Activated CD8-positive, alpha-beta memory T cell treated with anti-CD3 and anti-CD28 coated beads for 1 hour (primary cell): ENCODE results near the gene LAMTOR2.

ENCODE experiments used
- DNase-seq, 2 donors: peaks; one replicate each; pipeline ENCODE4 v3.0.0-alpha.2; 2020; ENCODE audit warnings: low read depth in 1 of 2; ENCODE audit errors: extremely low read depth in 1 of 2

Gene LAMTOR2

GRCh38 chr1:156096640-156097391 is 42.2 kb downstream of the LAMTOR2 start:
- DNase-seq = peak; percentile 72 to 91

GRCh38 chr1:156097499-156098178 is 43.1 kb downstream of the LAMTOR2 start:
- DNase-seq = no peak

DNA sequence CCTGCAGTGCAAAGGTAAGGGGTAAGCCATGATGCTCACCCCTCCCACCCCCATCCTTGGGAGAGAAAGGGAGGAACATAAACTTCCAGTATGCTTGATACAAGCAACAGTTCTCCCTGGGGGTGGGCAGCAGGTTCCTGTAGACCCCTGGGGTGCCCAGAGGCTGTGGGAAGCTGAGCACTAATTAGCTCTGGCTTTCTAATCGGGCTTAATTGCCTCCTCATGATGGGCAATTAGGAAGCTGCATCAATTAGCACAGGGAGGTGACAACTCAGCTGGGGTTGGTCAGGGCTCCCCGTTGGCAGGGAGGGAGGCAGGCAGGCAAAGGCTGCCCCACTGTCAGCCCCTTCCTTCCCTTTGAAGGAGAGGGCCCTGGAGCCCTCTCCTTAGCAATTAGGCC is 44.2 kb downstream of the LAMTOR2 start:
- no peak for DNase-seq

DNA sequence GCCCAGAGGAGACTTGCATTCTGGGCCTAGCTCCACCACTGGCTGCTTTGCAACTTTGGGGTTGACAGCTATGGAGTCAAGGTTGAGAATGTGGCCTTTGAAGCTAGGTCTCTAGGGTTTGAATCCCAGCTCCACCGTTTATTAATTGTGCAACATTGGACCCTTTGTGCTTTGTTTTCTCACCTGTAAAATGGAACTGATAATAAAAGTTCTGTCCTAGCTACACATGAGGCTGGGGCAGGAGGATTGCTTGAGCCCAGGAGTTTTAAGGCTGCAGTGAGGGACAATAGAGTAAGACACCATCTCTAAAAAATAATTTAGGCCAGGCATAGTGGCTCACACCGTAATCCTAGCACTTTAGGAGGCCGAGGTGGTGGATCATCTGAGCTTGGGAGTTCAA is 44.7 kb downstream of the LAMTOR2 start:
- DNase-seq = no peak

DNA sequence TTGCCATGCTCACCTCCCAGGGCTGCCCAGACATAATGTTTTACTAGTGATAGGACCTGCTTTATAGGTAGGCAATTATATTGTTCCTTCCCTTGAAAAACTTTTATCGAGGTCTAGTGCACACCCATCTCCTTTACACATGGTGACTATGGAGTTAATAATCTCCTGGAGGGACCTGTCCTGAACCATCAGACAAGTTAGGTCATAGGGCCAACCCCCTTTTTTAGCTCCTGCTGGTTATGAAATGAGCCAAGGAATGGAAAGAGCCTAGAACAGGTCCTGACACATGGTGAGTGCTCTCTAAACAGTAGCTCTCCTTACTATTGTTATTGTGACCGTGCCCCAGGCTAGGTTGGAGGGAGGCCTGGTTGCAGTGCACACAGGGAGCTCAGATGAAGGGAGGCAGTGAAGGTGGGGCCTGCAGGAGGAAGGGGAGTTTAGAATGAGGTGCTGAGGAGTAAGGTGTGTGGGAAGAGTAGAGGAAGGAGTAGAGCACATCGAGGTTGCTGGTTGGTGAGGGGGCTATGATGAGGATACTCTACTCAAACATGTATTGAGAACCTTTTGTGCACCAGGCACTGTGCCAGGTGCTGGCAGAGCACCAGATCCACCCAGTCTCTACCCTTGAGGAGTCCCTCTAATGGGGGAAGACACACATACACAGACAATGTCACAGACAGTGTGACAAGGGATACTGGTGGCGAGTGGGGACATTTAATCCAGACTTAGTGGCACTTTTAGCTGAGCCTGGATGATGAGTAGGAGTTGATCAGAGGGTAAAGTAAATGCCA is 45.8 kb downstream of the LAMTOR2 start:
- DNase-seq = no peak

GRCh38 chr1:156101880-156102279 is 47.3 kb downstream of the LAMTOR2 start:
- DNase-seq = no peak

DNA sequence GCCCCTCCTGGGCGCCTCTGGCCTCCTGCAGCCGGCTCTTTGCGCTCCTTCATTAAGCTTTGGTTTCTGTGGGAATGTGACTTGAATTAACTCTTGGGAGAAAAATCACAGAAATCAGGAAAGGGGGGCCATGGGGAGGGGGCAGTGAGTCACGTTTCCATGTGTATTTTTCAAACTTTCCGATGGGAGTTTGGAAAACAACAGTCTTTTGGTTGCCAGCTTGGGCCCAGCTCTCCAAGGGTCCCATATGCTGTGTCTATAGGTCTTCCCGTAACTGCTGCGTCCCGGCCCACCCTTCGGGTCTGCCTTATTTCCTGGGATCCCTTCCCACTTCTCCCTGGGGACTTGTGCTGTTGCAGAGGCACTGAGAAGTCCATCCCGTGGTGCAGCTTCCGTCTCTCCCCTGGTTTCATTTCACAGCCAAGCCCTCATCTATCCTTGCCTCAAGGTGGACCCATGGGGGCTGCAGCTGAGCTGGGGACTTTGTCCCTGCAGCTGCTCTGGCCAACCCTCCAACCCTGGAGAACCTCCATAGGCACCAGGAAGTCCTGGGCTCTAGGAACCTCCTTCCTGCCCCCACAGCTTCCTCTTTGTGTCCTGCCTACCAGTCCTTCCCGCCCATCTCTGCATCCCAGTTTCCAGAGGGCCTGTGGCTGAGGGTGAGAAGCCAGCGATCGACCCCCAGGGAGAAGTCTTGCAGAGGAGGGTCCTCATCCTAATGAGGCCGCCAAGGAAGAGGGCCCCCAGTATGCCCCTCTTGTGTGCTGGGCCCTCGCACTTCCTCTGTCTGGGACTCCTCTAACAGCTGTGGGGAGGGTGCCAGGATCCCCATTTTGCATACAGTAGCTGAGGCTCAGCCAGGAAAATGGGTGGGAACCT is 48.3 kb downstream of the LAMTOR2 start:
- DNase-seq = no peak

- no peak for DNase-seq
Observed at GRCh38 chr1:156103521-156103947, 49.0 kb downstream of the LAMTOR2 start.

DNA sequence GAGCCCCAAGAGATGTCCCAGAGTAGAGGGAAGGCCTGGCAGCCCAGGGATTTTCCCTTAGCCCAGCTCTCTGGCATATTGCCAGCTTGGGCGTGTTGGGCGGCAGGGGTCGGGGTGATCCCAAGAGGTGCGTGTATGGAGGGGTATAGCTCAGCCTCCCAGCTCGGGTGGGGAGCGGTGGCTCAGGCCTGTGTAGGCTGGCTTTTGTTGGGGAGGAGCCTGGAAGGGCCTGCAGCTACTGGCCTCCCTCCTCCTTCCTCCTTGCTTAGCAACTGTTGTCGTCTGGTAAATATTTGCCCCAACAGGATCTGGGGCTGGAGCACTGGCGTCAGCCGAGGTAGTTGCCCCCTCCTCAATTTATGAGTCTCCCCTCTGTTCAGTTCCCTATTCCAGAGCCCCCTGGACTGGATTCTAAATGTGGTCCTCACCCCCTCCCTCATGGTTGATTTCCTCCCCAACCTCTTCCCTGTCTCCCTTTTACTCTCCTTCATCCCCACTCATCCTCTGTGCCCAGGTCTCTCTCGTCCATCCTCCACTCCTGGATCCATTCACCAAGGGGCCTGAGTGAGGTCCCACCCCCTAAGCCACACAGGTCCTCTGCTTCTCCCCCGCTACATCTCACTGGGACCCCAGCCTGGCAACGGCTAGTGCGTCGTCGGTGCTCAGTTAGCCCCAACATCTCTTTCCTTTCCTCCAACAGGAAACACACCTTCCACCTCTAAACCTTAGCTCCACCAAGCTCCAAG is 49.7 kb downstream of the LAMTOR2 start:
- no peak for DNase-seq

- no peak for DNase-seq
Observed at GRCh38 chr1:156104861-156105832, 50.6 kb downstream of the LAMTOR2 start.

- no peak for DNase-seq
Observed at GRCh38 chr1:156106624-156107488, 52.3 kb downstream of the LAMTOR2 start.

GRCh38 chr1:156108057-156108456 is 53.5 kb downstream of the LAMTOR2 start:
- no peak for DNase-seq
